Chondrocyte (in vitro differentiated cells): ENCODE data around the gene AKT1. TPM values are rescaled to one million over a fixed set of nuclear protein-coding genes. Genes with fewer than 3 reads are reported as not detected.
A peak's percentile ranks its signal among the peaks of the same experiment; 100 is the strongest.

ENCODE experiments used
- DNase-seq: peaks from one replicate; pipeline ENCODE4 v3.0.0; 2021; ENCODE audit warnings: mixed read lengths, low spot score
- H3K27ac Mint-ChIP-seq: one replicate; pipeline ENCODE4 v1.8.0; 2021; ENCODE audit warnings: mild to moderate bottlenecking, moderate library complexity, mixed read lengths; ENCODE audit not compliant: unreplicated experiment
- H3K27me3 Mint-ChIP-seq: 2 replicates; pipeline ENCODE4 v1.8.0; 2021; ENCODE audit warnings: low read depth, mixed read lengths
- H3K36me3 Mint-ChIP-seq: 2 replicates; pipeline ENCODE4 v1.8.0; 2021; ENCODE audit warnings: low read depth, mixed read lengths
- H3K4me1 Mint-ChIP-seq: 2 replicates; pipeline ENCODE4 v1.8.0; 2021; ENCODE audit warnings: low read depth, mild to moderate bottlenecking, mixed read lengths
- H3K4me3 Mint-ChIP-seq: one replicate; pipeline ENCODE4 v1.8.0; 2021; ENCODE audit warnings: mild to moderate bottlenecking, moderate library complexity, mixed read lengths; ENCODE audit not compliant: unreplicated experiment
- H3K9me3 Mint-ChIP-seq: 2 replicates; pipeline ENCODE4 v1.8.0; 2021; ENCODE audit warnings: low read depth, mixed read lengths
- CTCF ChIP-seq: fragments of 200-600 bp; sonication (generic); IDR thresholded peaks from 2 replicates; pipeline ENCODE4 v1.5.0; 2021; ENCODE audit warnings: antibody characterized with exemption, mild to moderate bottlenecking, moderate library complexity
- total RNA-seq: library from RNA; stranded (reverse); gene quantifications from 3 replicates; pipeline ENCODE4 v1.2.1, GENCODE V29; 2021

The AKT1 gene
- total RNA-seq, 1 donor from 2014 or later: 156 TPM

GRCh38 chr14:104728631-104729030, 66.9 kb downstream of the AKT1 start:
- H3K27ac Mint-ChIP-seq: no peak overlapping the region
- no peak overlapping the region for H3K4me3 Mint-ChIP-seq
- no peaks in the 10 kb centered on the region for H3K36me3 Mint-ChIP-seq
- H3K9me3 Mint-ChIP-seq: no peaks in the 10 kb centered on the region
- H3K4me1 Mint-ChIP-seq: peaks cover 10% of the 10 kb centered on the region
- TF ChIP-seq CTCF: no peak
- H3K27me3 Mint-ChIP-seq: peaks cover 3% of the 10 kb centered on the region
- no peak for DNase-seq

- no peak overlapping the region for H3K27ac Mint-ChIP-seq
- peak; percentile 41 for TF ChIP-seq CTCF
- no peak overlapping the region for H3K4me3 Mint-ChIP-seq
- H3K9me3 Mint-ChIP-seq: no peaks in the 10 kb centered on the region
- no peaks in the 10 kb centered on the region for H3K36me3 Mint-ChIP-seq
- H3K4me1 Mint-ChIP-seq: peaks cover 19% of the 10 kb centered on the region
- H3K27me3 Mint-ChIP-seq: peaks cover 3% of the 10 kb centered on the region
- no peak for DNase-seq
Observed at GRCh38 chr14:104726600-104727451, 68.7 kb downstream of the AKT1 start.

- H3K9me3 Mint-ChIP-seq: no peaks in the 10 kb centered on the region
- no peak overlapping the region for H3K27ac Mint-ChIP-seq
- no peak for TF ChIP-seq CTCF
- H3K4me1 Mint-ChIP-seq: peaks cover 25% of the 10 kb centered on the region
- H3K27me3 Mint-ChIP-seq: peaks cover 3% of the 10 kb centered on the region
- H3K36me3 Mint-ChIP-seq: peaks cover 4% of the 10 kb centered on the region
- no peak for DNase-seq
- H3K4me3 Mint-ChIP-seq: no peak overlapping the region
Observed at GRCh38 chr14:104725772-104726548, 69.6 kb downstream of the AKT1 start.

GRCh38 chr14:104724981-104725771, 70.4 kb downstream of the AKT1 start:
- H3K27ac Mint-ChIP-seq: no peak overlapping the region
- H3K27me3 Mint-ChIP-seq: peaks cover 3% of the 10 kb centered on the region
- no peaks in the 10 kb centered on the region for H3K9me3 Mint-ChIP-seq
- DNase-seq: no peak
- peak overlapping the region; percentile 40 for H3K4me3 Mint-ChIP-seq
- peaks cover 4% of the 10 kb centered on the region for H3K36me3 Mint-ChIP-seq
- peaks cover 25% of the 10 kb centered on the region for H3K4me1 Mint-ChIP-seq
- TF ChIP-seq CTCF: peak; percentile 59
